DMS53 (cell line): Measurements from ENCODE around the gene ALDH1L2.

Experiments used
- DNase-seq: peaks from one replicate; lab custom pipeline; 2025; lab: John Stamatoyannopoulos, UW

The ALDH1L2 gene

DNA sequence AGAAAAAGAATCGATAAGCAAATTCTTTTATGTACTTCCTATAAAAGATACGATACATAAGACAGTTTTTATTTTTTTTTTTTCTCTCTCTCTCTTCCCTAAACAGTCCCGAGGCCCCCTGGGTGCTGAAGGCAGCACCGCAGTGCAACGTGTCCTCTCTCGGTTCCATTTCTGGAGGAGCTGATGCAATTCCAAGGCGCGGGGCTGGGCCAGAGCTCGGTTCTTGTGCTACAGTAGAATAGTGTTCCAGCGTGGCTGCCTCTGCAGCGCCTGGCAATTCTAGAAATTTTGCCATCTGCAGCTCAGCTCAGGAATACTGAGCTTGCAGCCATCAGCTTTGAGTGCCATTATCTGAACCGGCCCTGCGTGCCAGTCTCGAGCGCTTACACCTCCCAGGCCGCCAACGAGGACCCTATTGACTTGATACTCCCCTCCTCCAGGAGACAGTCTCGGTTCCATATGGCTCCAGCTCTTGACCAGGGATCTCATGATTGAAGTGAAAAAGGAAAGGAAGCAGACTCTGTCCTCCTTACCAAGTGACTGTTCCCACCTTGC is 630 bp downstream of the ALDH1L2 start:
- peak; percentile 47 for DNase-seq

DNA sequence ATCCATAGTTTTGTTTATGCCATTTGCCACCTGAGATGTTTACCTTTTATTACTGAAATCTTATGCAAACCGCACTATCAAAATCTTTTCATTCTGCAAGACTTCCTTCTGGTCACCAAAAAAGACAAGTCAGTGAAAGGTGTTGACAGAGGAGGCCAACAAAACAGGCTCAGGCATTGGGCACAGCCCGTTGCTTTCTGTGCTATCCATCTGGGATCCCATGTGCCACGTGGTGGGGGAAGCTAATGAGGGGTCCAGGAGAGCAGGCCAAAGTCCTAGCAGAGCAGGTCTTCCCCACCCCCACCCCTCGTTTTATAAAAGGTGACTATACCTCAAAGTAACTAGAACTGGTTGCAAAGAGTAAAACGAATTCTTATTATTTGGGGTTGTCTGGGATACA is 1.2 kb downstream of the ALDH1L2 start:
- DNase-seq = no peak

DNA sequence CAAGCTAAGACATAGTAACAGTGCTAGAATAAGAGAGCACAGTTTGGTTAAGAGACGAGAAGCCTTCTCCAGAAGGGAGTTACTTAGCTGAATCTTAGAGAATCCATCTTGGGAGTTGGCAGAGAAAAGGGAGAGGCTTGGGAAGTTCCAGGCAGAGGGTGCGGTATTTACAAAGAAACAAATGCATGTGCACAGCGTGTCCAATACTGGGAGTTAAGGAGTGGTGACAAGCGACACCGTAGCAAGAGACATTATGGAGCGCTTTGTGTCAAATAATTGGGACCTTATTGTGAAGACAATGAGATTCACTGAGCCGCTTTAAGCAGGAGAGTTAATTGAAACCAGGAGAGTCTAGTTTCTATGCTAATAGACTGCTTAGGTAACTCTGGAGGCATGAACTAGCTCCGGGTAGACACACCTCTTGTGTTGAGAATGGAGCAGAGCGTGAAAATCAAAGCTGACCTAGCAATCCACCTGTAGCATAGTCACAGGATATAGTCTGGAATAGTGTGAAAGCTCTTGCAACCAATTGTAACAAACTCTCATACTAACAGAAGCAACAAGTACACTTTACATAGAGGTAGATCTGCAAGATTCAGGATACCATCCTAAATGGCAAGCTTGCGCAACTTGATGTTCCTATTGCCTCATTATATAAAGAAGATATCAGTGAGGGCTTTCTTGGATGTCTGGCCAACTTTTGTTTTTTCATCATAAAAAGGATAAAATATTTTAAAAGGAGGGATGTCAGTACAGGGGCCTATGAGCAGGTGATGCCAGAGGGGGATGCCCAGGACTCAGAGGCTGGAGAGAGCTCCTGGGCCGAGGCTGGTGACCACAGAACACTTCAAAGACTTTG is 5.3 kb downstream of the ALDH1L2 start:
- DNase-seq = no peak

DNA sequence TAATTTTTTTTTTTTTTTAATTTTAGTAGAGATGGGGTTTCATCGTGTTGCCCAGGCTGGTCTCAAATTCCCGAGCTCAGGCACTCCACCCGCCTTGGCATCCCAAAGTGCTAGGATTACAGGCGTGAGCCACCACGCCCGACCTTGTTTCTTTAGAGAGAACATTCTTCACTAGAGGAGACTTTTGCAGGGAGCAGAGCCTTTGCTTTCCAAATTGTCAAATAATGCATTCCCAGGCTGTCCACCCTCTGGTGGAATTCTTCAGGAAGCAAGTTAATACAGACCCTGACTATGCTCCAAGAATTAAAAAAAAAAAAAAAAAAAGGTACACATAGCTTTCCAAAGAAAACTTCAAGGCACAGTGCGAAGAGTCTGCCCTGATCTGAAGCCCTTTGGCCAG is 6.8 kb downstream of the ALDH1L2 start:
- DNase-seq = no peak

DNA sequence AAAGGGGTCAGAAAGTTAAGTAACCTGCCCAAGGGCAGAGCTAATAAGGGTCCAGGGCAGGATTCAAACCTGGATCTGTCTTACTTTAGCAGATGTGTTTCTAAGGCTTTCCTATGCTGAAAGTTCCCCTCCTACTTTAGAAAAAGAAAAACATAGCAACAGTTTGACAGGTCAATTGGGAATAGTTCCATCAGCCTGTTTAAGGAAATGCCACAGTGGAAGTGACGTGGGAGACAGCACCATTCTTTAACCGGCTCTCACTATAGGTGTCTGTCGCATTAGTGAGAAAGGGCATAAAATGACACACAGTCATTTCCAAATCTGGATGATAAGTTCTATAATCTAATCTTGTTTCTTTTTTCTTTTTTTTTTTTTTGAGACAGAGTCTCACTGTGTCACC is 7.3 kb downstream of the ALDH1L2 start:
- no peak for DNase-seq

DNA sequence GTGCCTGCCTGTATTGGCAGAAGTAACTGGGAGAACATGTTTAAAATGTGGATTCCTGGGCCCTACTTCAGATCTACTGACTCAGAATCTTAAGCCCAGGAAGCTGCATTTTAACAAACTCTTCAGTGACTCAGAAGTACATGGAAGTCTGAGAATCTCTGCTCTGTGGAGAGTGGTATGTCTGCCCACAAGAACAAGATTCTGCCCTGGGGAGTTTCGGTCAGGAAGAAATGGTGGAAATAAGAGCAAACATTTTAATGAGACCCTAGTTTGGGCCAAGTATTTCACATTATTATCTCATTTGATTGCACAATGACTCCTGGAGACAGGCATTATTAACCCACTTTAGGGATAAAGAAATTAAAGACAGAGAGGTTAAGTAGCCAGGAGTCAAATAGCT is 8.2 kb downstream of the ALDH1L2 start:
- DNase-seq = no peak

DNA sequence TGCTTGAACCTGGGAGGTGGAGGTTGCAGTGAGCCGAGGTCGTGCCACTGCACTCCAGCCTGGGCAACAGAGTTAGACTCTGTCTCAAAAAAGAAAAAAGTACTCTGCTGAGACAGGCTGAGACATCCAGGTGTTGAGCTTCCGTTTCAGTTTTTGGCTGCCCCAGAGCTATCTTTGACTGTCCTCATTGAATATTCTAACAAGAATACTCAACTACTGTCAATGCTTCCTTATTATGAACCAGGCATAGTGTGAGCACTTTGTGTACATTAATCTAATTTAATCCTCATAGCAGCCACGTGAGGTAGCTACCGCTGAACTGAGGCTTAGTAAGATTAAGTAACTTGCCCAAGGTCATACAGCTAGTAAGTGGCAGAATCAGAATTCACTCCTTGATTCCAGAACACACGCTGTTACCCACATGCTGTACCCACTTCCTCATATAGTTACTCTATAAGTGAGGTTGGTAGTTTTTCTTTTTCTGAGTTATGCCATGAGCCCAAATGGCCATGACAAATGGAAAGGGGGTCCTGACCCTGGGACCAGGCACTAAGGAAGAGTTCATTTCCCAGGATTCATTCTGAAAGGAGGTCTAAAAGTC is 11.3 kb downstream of the ALDH1L2 start:
- no peak for DNase-seq

DNA sequence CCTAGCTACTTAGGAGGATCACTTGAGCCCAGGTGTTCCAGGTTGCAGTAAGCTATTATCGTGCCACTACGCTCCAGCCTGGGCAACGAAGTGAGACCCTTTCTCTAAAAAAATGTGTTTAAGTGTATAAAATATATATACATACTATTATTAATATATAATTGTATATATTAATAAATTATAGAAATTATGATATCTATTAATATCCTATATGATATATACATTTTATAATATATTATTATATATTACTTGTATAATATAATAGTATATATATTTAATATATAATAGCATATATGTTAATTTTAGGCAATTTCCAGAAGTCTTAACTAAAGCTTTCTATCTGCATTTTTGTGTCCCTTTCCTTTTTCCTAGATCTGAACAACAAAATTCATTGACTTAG is 12.3 kb downstream of the ALDH1L2 start:
- no peak for DNase-seq

DNA sequence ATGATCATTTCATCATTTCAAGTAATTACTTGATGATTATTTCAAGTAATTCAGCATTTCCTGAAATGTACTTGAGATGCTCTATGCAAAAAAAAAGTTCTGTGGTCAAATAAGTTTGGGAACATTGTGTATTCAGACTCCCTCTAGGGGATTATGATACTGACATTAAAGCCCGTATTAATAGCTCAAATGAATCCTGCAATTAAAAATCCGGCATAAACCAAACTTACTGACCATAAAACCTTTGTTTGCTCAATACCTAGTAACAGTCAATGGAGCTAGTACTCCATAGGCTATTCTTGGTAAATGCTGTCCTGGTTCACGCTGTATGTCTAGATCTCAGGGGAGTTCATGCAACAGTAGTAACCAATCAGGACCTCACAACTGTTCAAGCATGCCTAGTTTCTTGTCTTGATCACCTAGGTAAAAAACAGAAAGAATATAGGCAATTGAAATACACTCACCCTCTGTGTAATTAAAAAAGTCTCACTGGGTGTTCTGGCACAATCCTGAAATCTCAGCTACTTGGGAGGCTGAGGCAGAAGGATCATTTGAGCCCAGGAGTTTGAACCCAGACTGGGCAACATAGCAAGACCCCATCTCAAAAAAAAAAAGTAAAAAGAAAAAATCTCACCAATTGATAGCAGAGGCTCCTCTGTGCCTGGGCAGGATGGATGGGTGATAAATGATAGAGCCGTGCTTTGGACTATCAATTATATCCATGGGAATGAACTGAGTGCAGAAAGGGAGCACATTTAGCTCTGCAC is 14.1 kb downstream of the ALDH1L2 start:
- DNase-seq = no peak

DNA sequence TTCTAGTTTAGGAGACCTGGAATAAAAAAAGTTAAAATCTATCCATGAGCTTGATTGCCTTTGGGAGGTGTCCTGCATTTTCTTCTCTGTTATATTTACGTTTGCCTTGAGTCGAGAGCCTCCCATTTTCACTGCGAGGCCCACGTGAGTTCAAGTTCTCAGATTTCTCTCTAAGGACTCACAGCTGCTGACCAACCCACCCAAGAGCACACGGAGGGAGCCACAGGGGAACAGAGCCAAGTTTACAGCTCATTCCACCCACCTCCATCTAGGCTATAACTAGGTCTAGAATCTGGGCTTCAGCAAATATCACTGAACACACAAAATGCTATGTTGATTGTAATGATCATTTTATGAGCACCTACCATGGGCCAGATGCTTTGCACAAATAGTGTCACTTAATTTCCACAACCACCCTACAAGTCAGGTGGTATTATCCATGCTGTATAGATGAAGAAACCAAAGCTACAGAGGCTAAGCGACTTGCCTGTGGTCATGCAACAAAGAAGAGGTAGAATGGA is 16.7 kb downstream of the ALDH1L2 start:
- no peak for DNase-seq

DNA sequence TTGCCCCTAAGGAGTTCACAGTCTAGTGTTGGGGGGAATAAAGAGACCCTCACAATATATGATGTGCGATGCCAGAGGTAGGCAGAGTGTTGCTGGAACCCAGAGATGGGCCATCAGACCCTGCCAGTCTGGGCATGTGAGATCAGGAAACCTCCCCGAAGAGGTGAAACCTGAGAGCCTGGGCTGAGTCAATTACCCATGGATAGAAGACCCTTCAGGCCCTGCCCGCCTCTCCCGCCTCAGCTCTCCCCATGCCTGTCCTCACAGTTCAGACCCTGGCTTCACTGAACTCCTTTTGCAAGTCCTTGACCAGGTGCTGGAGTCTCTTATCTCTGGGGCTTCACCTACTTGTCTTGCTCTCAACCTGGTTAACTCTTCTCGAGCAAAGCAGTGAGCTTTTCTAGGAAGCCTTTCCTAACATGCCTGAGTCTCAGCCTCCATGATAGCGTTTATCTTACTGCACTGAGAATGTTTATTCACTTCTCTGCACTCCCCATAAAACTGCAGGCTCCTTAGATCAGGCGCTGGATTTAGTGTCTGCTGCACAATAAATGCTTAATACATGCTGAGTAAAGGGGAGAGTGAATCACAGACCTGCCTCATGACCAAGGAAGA is 19.6 kb downstream of the ALDH1L2 start:
- no peak for DNase-seq

DNA sequence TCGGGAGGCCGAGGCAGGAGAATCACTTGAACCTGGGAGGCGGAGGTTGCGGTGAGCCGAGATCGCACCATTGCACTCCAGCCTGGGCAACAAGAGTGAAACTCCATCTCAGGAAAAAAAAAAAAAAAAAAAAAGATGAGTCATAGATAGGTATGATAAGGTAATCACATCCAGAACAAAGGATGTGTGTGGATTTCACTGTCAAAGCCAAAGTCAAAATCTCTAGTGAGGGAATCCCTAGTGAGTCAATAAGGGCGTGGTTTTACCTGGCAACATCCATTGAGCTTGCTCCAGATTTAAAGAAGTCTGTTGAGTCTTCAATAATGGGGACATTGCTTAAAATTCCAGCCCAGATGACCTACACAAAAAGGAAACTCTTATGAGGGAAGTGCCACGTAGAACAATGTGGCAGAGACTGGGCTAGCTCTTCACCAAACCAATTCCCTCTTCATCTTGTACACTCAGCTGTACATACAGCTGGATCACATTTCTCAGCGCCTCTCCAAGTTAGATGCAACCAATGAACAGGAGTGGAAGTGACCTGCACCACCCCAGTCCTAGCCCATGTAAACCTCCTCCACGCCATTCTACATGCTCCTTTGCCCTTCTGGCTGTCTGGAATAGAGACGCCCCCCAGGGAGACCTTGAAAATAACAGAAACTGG is 23.4 kb downstream of the ALDH1L2 start:
- peak; percentile 77 for DNase-seq

DNA sequence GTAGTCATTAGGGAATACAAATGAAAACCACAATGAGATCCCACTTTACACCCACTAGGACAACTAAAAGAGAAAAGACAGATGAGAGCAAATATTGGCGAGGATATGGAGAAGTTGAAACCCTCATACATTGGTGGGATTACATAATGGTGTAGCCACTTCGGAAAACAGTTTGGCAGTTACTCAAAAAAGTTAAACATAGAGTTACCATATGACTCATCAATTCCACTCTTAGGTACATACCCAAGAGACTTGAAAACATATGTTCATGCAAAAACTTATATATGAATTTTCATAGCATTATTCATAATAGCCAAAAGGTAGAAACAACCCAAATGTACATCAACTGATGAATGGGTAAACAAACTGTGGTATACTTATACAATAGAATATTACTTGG is 27.1 kb downstream of the ALDH1L2 start:
- DNase-seq = no peak

DNA sequence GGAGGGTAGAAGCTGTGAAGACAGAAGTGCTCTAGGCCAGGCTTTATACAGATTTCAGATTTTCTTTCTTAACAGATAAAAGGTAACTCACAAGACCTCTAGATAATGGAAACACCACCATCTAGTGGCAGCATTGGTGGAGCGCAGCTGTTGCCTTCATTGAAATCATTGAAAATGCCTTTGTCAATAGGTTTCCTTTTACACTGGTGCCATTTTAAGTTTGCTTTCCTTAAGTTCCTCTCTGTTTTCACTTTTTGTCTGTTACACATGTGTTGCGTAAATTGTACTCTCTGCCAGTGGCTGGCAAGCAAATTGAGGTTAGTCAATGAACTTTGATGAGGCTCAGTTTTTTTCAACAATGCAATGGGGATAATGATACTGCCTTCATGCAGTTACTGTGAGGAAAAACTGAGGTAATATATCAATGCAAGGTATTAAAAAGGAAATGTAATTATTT is 31.1 kb downstream of the ALDH1L2 start:
- peak; percentile 90 for DNase-seq

DNA sequence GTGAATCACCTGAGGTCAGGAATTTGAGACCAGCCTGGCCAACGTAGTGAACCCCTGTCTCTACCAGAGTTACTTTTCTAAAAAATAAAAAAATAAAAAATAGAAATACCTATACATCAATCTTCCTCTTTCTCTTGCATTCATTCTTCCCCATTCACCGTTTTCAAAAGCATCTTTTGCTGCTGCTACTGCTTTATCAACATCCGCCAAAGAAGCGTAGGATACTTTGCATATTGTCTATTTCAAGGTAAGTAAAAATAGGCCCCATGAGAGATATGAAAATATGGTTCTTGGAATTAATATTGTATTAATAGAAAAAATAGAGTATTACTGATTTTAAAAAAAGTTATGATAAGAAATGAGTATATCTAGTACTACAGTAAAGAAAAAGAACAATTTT is 32.3 kb downstream of the ALDH1L2 start:
- DNase-seq = no peak

DNA sequence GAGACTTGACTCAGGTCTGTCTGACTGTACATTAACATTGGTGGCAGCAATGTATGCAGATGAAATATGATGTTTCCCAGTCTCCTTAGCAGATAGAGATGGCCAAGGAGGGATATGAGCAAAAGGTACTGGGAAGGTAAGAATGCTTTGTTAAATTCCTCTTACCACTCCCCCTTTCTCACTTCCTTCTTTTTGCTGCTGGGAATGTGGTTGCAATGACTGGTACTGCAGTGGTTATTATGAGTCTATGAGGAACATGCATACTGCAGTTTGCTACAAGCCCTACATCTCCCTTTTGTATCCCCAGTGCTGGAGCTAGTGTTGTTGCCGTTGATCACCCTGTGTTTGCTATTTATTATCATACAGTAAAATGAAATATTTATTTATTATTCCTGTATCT is 35.9 kb downstream of the ALDH1L2 start:
- DNase-seq = no peak

DNA sequence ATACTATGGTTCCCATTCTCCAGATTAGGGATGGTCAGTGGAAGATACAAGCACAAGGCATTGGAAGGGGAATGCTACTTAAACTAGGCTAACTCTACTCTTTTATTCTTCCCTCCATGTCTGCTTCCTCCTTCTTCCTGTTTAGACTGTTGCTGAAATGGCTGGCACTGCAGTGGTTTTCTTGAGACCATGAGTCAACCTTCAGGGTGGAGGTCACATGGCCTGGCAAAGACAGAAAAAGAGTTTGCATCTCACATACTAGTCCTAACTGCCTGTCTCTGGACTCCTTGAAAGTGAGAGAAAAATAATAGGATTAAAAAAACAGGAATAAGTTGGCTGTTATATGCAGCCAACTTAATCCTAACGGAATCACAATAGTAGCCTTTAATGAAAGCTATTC is 37.0 kb downstream of the ALDH1L2 start:
- DNase-seq = no peak

DNA sequence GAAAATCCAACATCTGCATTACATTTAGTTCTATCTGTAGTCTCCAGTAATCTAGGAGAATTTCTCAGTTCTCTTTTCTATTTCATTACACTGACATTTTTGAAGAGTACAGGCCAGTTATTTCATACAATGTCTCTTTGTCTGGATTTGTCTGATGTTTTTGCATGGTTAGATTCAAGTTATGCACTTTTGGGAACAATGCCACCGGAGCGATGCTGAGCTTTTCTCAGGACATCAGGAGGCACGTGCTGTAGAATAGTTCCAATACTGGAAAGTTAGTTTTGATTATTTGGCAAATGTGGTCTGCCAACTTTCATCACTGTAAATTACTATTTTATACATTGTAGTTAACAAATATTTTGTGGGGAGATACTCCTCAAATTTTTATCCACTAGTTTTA is 43.1 kb downstream of the ALDH1L2 start:
- no peak for DNase-seq

DNA sequence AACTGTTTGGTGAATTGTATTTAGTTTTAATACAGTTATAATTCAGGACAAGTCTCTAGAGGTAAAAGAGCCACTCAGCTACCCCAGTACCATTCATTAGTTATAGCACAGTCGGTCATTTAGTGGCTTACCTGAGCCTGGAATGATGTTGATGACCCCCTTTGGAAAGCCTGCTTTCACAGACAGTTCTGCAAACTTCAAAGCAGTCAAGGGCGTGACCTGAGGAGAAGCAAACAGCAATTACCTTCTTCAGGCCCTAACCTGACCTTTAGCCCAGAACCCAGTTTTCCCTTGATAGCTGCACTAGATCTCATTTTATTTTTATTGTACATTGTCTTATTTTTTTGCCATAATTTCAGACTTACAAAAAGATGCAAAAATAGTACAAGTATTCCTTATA is 43.8 kb downstream of the ALDH1L2 start:
- peak; percentile 28 for DNase-seq

DNA sequence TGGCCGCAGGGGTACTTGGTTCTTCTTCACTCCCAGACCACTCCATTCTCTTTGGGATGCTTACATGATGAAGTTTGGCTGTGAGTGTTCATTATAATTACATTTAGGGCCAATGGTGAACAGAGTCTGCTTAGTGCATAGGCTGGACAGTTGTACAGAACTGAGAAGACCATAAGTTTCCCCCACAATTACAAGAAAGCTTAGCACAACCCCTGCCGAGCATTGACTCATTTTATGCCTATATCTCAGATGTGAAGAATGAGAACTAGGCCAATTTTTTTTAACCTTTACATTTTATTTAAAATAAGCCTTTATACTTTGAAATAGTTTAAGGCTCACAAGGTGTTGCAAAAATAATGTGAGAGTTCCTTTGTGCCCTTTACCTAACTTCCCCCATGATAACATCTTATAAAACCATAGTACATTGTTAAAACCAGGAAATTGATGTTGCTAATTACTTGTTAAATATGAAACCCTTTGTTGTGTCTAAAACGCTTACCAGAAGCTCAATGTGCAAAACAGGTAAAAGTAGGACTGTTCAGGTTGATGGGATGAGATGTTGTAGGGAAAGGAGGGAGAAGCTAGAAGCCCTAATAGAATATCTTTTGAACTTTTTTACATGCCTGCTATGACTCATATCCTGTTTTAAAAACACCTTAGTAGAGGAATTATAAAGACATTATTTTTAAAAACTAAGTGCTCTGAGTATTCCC is 47.2 kb downstream of the ALDH1L2 start:
- DNase-seq = peak; percentile 35

DNA sequence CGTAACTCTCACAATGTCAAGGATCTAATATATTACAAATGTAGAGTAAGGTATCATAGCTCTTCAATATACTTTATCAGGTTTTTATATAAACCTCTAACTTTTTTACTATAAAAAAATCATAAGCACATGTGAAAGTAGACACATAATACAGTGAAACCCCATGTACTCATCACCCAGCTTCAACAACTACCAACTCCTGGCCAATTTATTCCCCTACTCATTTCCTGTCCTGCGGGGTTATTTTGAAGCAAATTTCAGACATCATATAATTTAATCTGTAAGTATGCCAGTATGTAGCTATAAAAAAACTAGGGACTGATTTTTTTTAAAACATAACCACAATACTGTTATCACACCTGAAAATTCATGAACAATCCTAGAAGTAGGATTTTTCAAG is 50.4 kb downstream of the ALDH1L2 start:
- no peak for DNase-seq
